Sigmoid colon (tissue), 4 donors: ENCODE results near the gene ORMDL1.

Experiments used
- CTCF ChIP-seq, 4 experiments: fragments of 450-650 bp in 3 of 4; fragments of 200-600 bp in 1 of 4; IDR thresholded peaks; one replicate each; pipeline ENCODE4 v1.5.1; 2016 to 2019; ENCODE audit warnings: antibody characterized with exemption in 4 of 4, mild to moderate bottlenecking in 3 of 4, moderate library complexity in 2 of 4
- EP300 ChIP-seq, 4 donors: sonication (generic); formaldehyde crosslinking; IDR thresholded peaks; one replicate each; pipeline ENCODE4 v1.6.1; 2017; ENCODE audit warnings: antibody characterized with exemption in 4 of 4
- POLR2A ChIP-seq, 2 donors: fragments of 450-650 bp; IDR thresholded peaks; one replicate each; pipeline ENCODE4 v1.6.1; 2016; ENCODE audit warnings: antibody characterized with exemption in 2 of 2, mild to moderate bottlenecking in 2 of 2, moderate library complexity in 2 of 2

GRCh38 chr2:189799030-189799331, 14.8 kb upstream of the ORMDL1 start:
- TF ChIP-seq CTCF (IDR thresholded peaks at IDR 0.05) (no peak), POLR2A (IDR thresholded peaks at IDR 0.05) (no peak), EP300 (IDR thresholded peaks at IDR 0.05) (no peak)
